HCT116 (cell line): ENCODE measurements around the gene MAGEF1. TPM values are rescaled to one million over a fixed set of nuclear protein-coding genes. Genes with fewer than 3 reads are reported as not detected.

Experiments
- ATAC-seq: fragments of 200-7000 bp; cut with Tn5 transposase; 2 replicates; pipeline ENCODE4 v1.9.1; 2020; ENCODE audit warnings: mild to moderate bottlenecking, moderate library complexity
- BruUV-seq: library from RNA; stranded (reverse); fragments of 400-500 nt; replicated peaks from 2 replicates; lab custom pipeline; 2021; lab: Mats Ljungman, UMichigan
- CTCF ChIA-PET: fragments of 300-600 bp; sonication (Branson Sonifier 250); formaldehyde crosslinking; loops from one replicate; lab custom pipeline; 2021; ENCODE audit warnings: antibody characterized with exemption; lab: Charles Lee
- POLR2A ChIA-PET: fragments of 300-600, 350-600 bp; sonication (Branson Sonifier 250); formaldehyde crosslinking; loops from one replicate; lab custom pipeline; 2021; ENCODE audit warnings: antibody characterized with exemption; lab: Charles Lee
- RAD21 ChIA-PET, 2 experiments: fragments of 300-600 bp; sonication (Branson Sonifier 250); formaldehyde crosslinking; loops; one replicate each; lab custom pipeline; 2023; ENCODE audit warnings: low total read pairs in 2 of 2; ENCODE audit not compliant: uncharacterized antibody in 2 of 2, unreplicated experiment in 2 of 2, low non-redundant PET in 1 of 2; lab: Charles Lee
- DNase-seq: peaks from one replicate; pipeline ENCODE4 v3.0.0-alpha.2; 2010; ENCODE audit warnings: low read depth, low spot score
- H2AFZ ChIP-seq: fragments of 200-600 bp; shearing (Covaris generic), sonication (generic); 2 replicates; pipeline ENCODE4 v1.6.1; 2017; ENCODE audit warnings: low read depth, mixed run types, mixed read lengths, antibody characterized with exemption, low read length; ENCODE audit not compliant: poor library complexity, severe bottlenecking
- H3K27ac ChIP-seq: 2 replicates; pipeline ENCODE4 v1.5.1; 2012; ENCODE audit warnings: low read depth, low read length
- H3K27me3 ChIP-seq: fragments of 200-600 bp; sonication (generic); 2 replicates; pipeline ENCODE4 v1.6.1; 2016; ENCODE audit warnings: mixed run types, low read length, mixed read lengths; ENCODE audit not compliant: insufficient read depth
- H3K36me3 ChIP-seq, 2 experiments: fragments of 200-500 bp in 1 of 2; fragments of 200-600 bp in 1 of 2; sonication (Bioruptor generic) in 1 of 2; sonication (generic) in 1 of 2; 2 replicates each; pipeline versions ENCODE4 v1.5.1 to v1.6.1; 2014 to 2016; ENCODE audit warnings: low read length in 2 of 2, inconsistent platforms in 1 of 2, mixed read lengths in 1 of 2, mixed run types in 1 of 2; ENCODE audit not compliant: insufficient read depth in 2 of 2, control insufficient read depth in 1 of 2
- H3K4me1 ChIP-seq, 2 experiments: fragments of 200-600 bp in 1 of 2; sonication (generic) in 1 of 2; 2 replicates each; pipeline versions ENCODE4 v1.5.1 to v1.6.1; 2012 to 2017; ENCODE audit warnings: low read length in 2 of 2, inconsistent platforms in 1 of 2, mild to moderate bottlenecking in 1 of 2, mixed read lengths in 1 of 2, mixed run types in 1 of 2, moderate library complexity in 1 of 2; ENCODE audit not compliant: insufficient read depth in 2 of 2, control insufficient read depth in 1 of 2
- H3K4me2 ChIP-seq: fragments of 200-600 bp; sonication (generic); 2 replicates; pipeline ENCODE4 v1.6.1; 2017; ENCODE audit warnings: mixed run types, low read length, mixed read lengths
- H3K4me3 ChIP-seq, 2 experiments: fragments of 200-600 bp in 1 of 2; sonication (generic) in 1 of 2; replicated peaks in 1 of 2; 2 replicates each; pipeline ENCODE4 v1.5.1; 2011 to 2016; ENCODE audit warnings: low read length in 2 of 2, control low read depth in 1 of 2, low read depth in 1 of 2, mild to moderate bottlenecking in 1 of 2, mixed read lengths in 1 of 2, mixed run types in 1 of 2
- H3K79me2 ChIP-seq: fragments of 200-600 bp; sonication (generic); 2 replicates; pipeline ENCODE4 v1.6.1; 2017; ENCODE audit warnings: mild to moderate bottlenecking, mixed run types, low read length, moderate library complexity, mixed read lengths; ENCODE audit not compliant: insufficient read depth
- H3K9ac ChIP-seq: fragments of 200-600 bp; sonication (generic); 2 replicates; pipeline ENCODE4 v1.6.1; 2016; ENCODE audit warnings: low read length, mixed read lengths
- H3K9me2 ChIP-seq: fragments of 200-600 bp; sonication (generic), shearing (Covaris generic); 2 replicates; pipeline ENCODE4 v1.6.1; 2017; ENCODE audit warnings: mixed run types, mild to moderate bottlenecking, moderate library complexity; ENCODE audit not compliant: insufficient read depth
- H3K9me3 ChIP-seq, 2 experiments: fragments of 200-500 bp in 1 of 2; fragments of 200-600 bp in 1 of 2; sonication (Bioruptor generic) in 1 of 2; sonication (generic) in 1 of 2; 2 replicates each; pipeline ENCODE4 v1.6.1; 2014 to 2017; ENCODE audit warnings: low read length in 2 of 2, mixed read lengths in 2 of 2, inconsistent platforms in 1 of 2, low read depth in 1 of 2, mild to moderate bottlenecking in 1 of 2, mixed run types in 1 of 2, moderate library complexity in 1 of 2; ENCODE audit not compliant: control insufficient read depth in 1 of 2, insufficient read depth in 1 of 2
- H4K20me1 ChIP-seq: fragments of 200-600 bp; sonication (generic), shearing (Covaris generic); 2 replicates; pipeline ENCODE4 v1.6.1; 2017; ENCODE audit warnings: mixed run types, mild to moderate bottlenecking, moderate library complexity; ENCODE audit not compliant: insufficient read depth
- ATF3 ChIP-seq: IDR thresholded peaks from 2 replicates; pipeline ENCODE4 v1.6.1; 2012
- CBX3 ChIP-seq: IDR thresholded peaks from 2 replicates; pipeline ENCODE4 v1.6.1; 2012; ENCODE audit warnings: low read depth
- CEBPB ChIP-seq: IDR thresholded peaks from 2 replicates; pipeline ENCODE4 v1.6.1; 2012; ENCODE audit warnings: low read depth
- EGR1 ChIP-seq: IDR thresholded peaks from 2 replicates; pipeline ENCODE4 v1.6.1; 2012; ENCODE audit warnings: low read depth
- ELF1 ChIP-seq: IDR thresholded peaks from 2 replicates; pipeline ENCODE4 v1.6.1; 2012; ENCODE audit warnings: low read depth, borderline replicate concordance
- EZH2phosphoT487 ChIP-seq: fragments of 200-600 bp; IDR thresholded peaks from 2 replicates; pipeline ENCODE4 v1.6.1; 2018; ENCODE audit warnings: antibody characterized with exemption, borderline replicate concordance
- FOSL1 ChIP-seq: IDR thresholded peaks from 2 replicates; pipeline ENCODE4 v1.6.1; 2012; ENCODE audit warnings: low read depth
- MAX ChIP-seq: IDR thresholded peaks from 2 replicates; pipeline ENCODE4 v1.6.1; 2012
- POLR2A ChIP-seq: IDR thresholded peaks from 2 replicates; pipeline ENCODE4 v1.7.0; 2011; ENCODE audit warnings: borderline replicate concordance; ENCODE audit not compliant: insufficient read depth, insufficient read length; ENCODE audit errors: extremely low read depth
- POLR2AphosphoS5 ChIP-seq: IDR thresholded peaks from 2 replicates; pipeline ENCODE4 v1.6.1; 2011; ENCODE audit warnings: mild to moderate bottlenecking, low read depth, low read length, moderate library complexity
- RAD21 ChIP-seq: IDR thresholded peaks from 2 replicates; pipeline ENCODE4 v1.6.1; 2012; ENCODE audit warnings: low read depth, mild to moderate bottlenecking
- YY1 ChIP-seq: IDR thresholded peaks from 2 replicates; pipeline ENCODE4 v1.6.1; 2011; ENCODE audit warnings: low read length, low read depth, moderate library complexity, mild to moderate bottlenecking; ENCODE audit not compliant: insufficient replicate concordance; ENCODE audit errors: extremely low read depth
- ZBTB33 ChIP-seq: IDR thresholded peaks from 2 replicates; pipeline ENCODE4 v1.6.1; 2011; ENCODE audit warnings: mild to moderate bottlenecking, low read length, moderate library complexity; ENCODE audit not compliant: insufficient replicate concordance; ENCODE audit errors: extremely low read depth
- ZNF274 ChIP-seq: fragments of 200-500 bp; sonication (Bioruptor generic); IDR thresholded peaks from 2 replicates; pipeline ENCODE4 v1.6.1; 2014; ENCODE audit warnings: mild to moderate bottlenecking, low read depth, low read length, inconsistent platforms
- intact Hi-C: fragments of 100-400 bp; cut with micrococcal nuclease; formaldehyde crosslinking; loops from 2 replicates; pipeline ENCODE4 v1.10.0; 2022
- total RNA-seq: library from RNA; stranded (reverse); gene quantifications from one replicate; pipeline ENCODE4 v1.2.1, GENCODE V29; 2021; ENCODE audit not compliant: unreplicated experiment

The MAGEF1 gene
- total RNA-seq, 1 experiment from 2014 or later, result 44.1 TPM

- no TSS peak for BruUV-seq
- no peak overlapping the region for H3K27ac ChIP-seq
- no peaks in the 10 kb centered on the region for H3K36me3 ChIP-seq
- no peak overlapping the region for H3K9ac ChIP-seq
- H3K9me3 ChIP-seq, result no peaks in the 10 kb centered on the region
- ChIA-PET RAD21 (no interaction called here), POLR2A (no interaction called here), CTCF (no interaction called here)
- no peaks in the 10 kb centered on the region for H4K20me1 ChIP-seq
- H3K79me2 ChIP-seq, result no peaks in the 10 kb centered on the region
- DNase-seq (no peak), ATAC-seq (no peak)
- H3K9me2 ChIP-seq, result no peaks in the 10 kb centered on the region
- H2AFZ ChIP-seq, result no peak overlapping the region
- intact Hi-C loops, result no loop called here
- H3K4me2 ChIP-seq, result no peak overlapping the region
- TF ChIP-seq EZH2phosphoT487 (no peak), CBX3 (no peak), POLR2A (no peak), FOSL1 (no peak), ZBTB33 (no peak), MAX (no peak), CEBPB (no peak), ATF3 (no peak), POLR2AphosphoS5 (no peak)
- H3K27me3 ChIP-seq, result no peaks in the 10 kb centered on the region
- H3K4me3 ChIP-seq, result no peak overlapping the region
- H3K4me1 ChIP-seq, result peaks cover 0 to 6% of the 10 kb centered on the region in 2 experiments; a peak in 1 of 4 replicates
These were observed 26.2 kb downstream of the MAGEF1 start for GRCh38 chr3:184685646-184686045.

GRCh38 chr3:184685055-184685454, 26.8 kb downstream of the MAGEF1 start:
- Histone ChIP-seq H3K79me2 (no peaks in the 10 kb centered on the region), H3K4me3 (no peak overlapping the region), H3K36me3 (no peaks in the 10 kb centered on the region), H4K20me1 (no peaks in the 10 kb centered on the region), H2AFZ (no peak overlapping the region), H3K4me2 (no peak overlapping the region), H3K9me3 (no peaks in the 10 kb centered on the region), H3K9ac (no peak overlapping the region), H3K27ac (no peak overlapping the region), H3K4me1 (peaks cover 0 to 6% of the 10 kb centered on the region in 2 experiments; a peak in 1 of 4 replicates), H3K27me3 (no peaks in the 10 kb centered on the region), H3K9me2 (no peaks in the 10 kb centered on the region)
- ATAC-seq (no peak), DNase-seq (no peak)
- TF ChIP-seq FOSL1 (no peak), YY1 (no peak), RAD21 (no peak), POLR2AphosphoS5 (no peak), EGR1 (no peak), ELF1 (no peak), ZNF274 (no peak), ATF3 (no peak), MAX (no peak)
- no TSS peak for BruUV-seq
- intact Hi-C loops, result no loop called here
- POLR2A ChIA-PET, result no interaction called here
- RAD21 ChIA-PET, result no interaction called here
- CTCF ChIA-PET, result no interaction called here
